Measurements from ENCODE around the gene IKZF3. TPM values are rescaled to one million over a fixed set of nuclear protein-coding genes. Genes with fewer than 3 reads are reported as not detected.

The IKZF3 gene
- total RNA-seq, 1 experiment from 2014 or later: 0.81 TPM

DNA sequence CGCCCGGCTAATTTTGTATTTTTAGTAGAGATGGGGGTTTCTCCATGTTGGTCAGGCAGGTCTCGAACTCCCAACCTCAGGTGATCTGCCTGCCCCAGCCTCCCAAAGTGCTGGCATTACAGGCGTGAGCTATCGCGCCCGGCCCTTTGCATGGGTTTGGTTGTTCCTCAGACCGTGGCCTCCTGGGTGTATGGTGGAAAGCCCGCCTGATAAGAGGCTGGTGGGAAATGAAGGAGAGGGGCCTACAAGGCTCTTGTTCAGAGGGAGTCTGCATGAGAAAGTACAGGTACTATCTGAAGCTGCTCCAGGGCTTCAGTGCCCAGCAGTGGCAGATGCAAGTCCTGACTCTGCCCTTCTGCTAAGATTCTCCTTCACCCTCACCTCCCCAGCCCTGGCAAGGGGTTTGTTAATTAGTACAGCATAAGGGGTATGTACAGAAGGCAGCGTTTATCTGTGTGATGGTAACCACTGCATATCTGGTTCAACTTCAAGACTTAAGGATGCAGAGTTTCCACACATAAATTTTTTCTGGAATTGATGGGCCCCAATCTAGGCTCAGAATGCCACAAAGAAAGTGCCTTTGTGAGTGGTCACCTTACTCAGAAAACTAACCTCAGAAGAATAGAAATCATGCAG, 102.1 kb downstream of the IKZF3 start (continued):
- TF ChIP-seq GTF2I (CRISPR knock-in tag; conservative IDR thresholded peaks at IDR 0.05) (no peak), ELF4 (CRISPR knock-in tag; IDR thresholded peaks at IDR 0.05; ENCODE audit: low read depth) (no peak), TP53 (CRISPR knock-in tag; IDR thresholded peaks at IDR 0.05) (no peak), RELA (CRISPR knock-in tag; IDR thresholded peaks at IDR 0.05; ENCODE audit: borderline replicate concordance) (no peak), JUN (CRISPR knock-in tag; IDR thresholded peaks at IDR 0.05) (no peak), FOXP1 (CRISPR knock-in tag; IDR thresholded peaks at IDR 0.05; ENCODE audit: borderline replicate concordance) (no peak), ZNF121 (CRISPR knock-in tag; IDR thresholded peaks at IDR 0.05) (no peak)
- TF ChIP-seq, protein P1, sequence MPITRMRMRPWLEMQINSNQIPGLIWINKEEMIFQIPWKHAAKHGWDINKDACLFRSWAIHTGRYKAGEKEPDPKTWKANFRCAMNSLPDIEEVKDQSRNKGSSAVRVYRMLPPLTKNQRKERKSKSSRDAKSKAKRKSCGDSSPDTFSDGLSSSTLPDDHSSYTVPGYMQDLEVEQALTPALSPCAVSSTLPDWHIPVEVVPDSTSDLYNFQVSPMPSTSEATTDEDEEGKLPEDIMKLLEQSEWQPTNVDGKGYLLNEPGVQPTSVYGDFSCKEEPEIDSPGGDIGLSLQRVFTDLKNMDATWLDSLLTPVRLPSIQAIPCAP (CRISPR knock-in tag; IDR thresholded peaks at IDR 0.05): no peak
- TF ChIP-seq, protein P2, sequence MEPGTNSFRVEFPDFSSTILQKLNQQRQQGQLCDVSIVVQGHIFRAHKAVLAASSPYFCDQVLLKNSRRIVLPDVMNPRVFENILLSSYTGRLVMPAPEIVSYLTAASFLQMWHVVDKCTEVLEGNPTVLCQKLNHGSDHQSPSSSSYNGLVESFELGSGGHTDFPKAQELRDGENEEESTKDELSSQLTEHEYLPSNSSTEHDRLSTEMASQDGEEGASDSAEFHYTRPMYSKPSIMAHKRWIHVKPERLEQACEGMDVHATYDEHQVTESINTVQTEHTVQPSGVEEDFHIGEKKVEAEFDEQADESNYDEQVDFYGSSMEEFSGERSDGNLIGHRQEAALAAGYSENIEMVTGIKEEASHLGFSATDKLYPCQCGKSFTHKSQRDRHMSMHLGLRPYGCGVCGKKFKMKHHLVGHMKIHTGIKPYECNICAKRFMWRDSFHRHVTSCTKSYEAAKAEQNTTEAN (CRISPR knock-in tag; IDR thresholded peaks at IDR 0.05): no peak
- TF ChIP-seq, protein P3, sequence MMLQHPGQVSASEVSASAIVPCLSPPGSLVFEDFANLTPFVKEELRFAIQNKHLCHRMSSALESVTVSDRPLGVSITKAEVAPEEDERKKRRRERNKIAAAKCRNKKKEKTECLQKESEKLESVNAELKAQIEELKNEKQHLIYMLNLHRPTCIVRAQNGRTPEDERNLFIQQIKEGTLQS (CRISPR knock-in tag; conservative IDR thresholded peaks at IDR 0.05): no peak

DNA sequence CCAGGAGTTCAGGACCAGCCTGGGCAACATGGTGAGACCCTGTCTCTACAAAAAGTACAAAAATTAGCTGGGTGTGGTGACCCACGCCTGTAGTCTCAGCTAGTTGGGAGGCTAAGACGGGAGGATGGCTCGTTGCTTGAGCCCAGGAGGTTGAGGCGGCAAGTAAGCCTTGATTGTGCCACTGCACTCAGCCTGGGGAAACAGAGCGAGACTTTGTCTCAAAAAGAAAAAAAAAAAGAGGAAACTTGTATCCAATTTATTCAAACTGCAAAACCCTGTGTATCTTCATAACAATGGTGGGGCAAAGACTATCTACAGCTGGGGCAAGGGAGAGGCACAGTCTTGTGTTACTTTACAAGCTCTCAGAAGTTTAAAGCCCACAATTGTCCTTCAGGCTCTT, 104.9 kb downstream of the IKZF3 start:
- ChIA-PET CTCF (interaction anchor here (0.7 to 2.6 kb wide), 5 partner anchors 29 to 212 kb away, joined by 3 to 11 read pairs (median 4); partner anchors contain the start of gene MIEN1), POLR2A (no interaction called here)
- Mint-ChIP-seq H3K27me3 (ENCODE audit: low read depth) (peaks cover 10% of the 10 kb centered on the region), H3K4me3 (no peak overlapping the region), H3K4me1 (peaks cover 15% of the 10 kb centered on the region), H3K27ac (no peak overlapping the region), H3K9me3 (no peaks in the 10 kb centered on the region), H3K36me3 (no peaks in the 10 kb centered on the region)
- ATAC-seq: no peak
- DNase-seq (ENCODE audit: low spot score): no peak
- no peak for TF ChIP-seq GTF2I (CRISPR knock-in tag; conservative IDR thresholded peaks at IDR 0.05)
- TF ChIP-seq IRF2 (CRISPR knock-in tag; IDR thresholded peaks at IDR 0.05; ENCODE audit: borderline replicate concordance, low read depth): no peak
- TF ChIP-seq, protein P4, sequence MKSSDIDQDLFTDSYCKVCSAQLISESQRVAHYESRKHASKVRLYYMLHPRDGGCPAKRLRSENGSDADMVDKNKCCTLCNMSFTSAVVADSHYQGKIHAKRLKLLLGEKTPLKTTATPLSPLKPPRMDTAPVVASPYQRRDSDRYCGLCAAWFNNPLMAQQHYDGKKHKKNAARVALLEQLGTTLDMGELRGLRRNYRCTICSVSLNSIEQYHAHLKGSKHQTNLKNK (CRISPR knock-in tag; IDR thresholded peaks at IDR 0.05): no peak
- TF ChIP-seq, protein P5, sequence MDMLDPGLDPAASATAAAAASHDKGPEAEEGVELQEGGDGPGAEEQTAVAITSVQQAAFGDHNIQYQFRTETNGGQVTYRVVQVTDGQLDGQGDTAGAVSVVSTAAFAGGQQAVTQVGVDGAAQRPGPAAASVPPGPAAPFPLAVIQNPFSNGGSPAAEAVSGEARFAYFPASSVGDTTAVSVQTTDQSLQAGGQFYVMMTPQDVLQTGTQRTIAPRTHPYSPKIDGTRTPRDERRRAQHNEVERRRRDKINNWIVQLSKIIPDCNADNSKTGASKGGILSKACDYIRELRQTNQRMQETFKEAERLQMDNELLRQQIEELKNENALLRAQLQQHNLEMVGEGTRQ (CRISPR knock-in tag; IDR thresholded peaks at IDR 0.05): no peak
- TF ChIP-seq, protein P6, sequence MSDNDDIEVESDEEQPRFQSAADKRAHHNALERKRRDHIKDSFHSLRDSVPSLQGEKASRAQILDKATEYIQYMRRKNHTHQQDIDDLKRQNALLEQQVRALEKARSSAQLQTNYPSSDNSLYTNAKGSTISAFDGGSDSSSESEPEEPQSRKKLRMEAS (CRISPR knock-in tag; IDR thresholded peaks at IDR 0.05): no peak
- TF ChIP-seq, protein P7, sequence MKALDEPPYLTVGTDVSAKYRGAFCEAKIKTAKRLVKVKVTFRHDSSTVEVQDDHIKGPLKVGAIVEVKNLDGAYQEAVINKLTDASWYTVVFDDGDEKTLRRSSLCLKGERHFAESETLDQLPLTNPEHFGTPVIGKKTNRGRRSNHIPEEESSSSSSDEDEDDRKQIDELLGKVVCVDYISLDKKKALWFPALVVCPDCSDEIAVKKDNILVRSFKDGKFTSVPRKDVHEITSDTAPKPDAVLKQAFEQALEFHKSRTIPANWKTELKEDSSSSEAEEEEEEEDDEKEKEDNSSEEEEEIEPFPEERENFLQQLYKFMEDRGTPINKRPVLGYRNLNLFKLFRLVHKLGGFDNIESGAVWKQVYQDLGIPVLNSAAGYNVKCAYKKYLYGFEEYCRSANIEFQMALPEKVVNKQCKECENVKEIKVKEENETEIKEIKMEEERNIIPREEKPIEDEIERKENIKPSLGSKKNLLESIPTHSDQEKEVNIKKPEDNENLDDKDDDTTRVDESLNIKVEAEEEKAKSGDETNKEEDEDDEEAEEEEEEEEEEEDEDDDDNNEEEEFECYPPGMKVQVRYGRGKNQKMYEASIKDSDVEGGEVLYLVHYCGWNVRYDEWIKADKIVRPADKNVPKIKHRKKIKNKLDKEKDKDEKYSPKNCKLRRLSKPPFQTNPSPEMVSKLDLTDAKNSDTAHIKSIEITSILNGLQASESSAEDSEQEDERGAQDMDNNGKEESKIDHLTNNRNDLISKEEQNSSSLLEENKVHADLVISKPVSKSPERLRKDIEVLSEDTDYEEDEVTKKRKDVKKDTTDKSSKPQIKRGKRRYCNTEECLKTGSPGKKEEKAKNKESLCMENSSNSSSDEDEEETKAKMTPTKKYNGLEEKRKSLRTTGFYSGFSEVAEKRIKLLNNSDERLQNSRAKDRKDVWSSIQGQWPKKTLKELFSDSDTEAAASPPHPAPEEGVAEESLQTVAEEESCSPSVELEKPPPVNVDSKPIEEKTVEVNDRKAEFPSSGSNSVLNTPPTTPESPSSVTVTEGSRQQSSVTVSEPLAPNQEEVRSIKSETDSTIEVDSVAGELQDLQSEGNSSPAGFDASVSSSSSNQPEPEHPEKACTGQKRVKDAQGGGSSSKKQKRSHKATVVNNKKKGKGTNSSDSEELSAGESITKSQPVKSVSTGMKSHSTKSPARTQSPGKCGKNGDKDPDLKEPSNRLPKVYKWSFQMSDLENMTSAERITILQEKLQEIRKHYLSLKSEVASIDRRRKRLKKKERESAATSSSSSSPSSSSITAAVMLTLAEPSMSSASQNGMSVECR (CRISPR knock-in tag; IDR thresholded peaks at IDR 0.05; ENCODE audit: borderline replicate concordance): no peak
- no peak for TF ChIP-seq NFYB (CRISPR knock-in tag; conservative IDR thresholded peaks at IDR 0.05; ENCODE audit: low read depth)
- no peak for TF ChIP-seq RELA (CRISPR knock-in tag; IDR thresholded peaks at IDR 0.05; ENCODE audit: borderline replicate concordance)
- TF ChIP-seq JUN (CRISPR knock-in tag; IDR thresholded peaks at IDR 0.05): no peak
- no peak for TF ChIP-seq SMAD3 (CRISPR knock-in tag; IDR thresholded peaks at IDR 0.05; ENCODE audit: borderline replicate concordance)
- no peak for TF ChIP-seq NFE2L1 (CRISPR knock-in tag; IDR thresholded peaks at IDR 0.05)
- TF ChIP-seq, protein P8, sequence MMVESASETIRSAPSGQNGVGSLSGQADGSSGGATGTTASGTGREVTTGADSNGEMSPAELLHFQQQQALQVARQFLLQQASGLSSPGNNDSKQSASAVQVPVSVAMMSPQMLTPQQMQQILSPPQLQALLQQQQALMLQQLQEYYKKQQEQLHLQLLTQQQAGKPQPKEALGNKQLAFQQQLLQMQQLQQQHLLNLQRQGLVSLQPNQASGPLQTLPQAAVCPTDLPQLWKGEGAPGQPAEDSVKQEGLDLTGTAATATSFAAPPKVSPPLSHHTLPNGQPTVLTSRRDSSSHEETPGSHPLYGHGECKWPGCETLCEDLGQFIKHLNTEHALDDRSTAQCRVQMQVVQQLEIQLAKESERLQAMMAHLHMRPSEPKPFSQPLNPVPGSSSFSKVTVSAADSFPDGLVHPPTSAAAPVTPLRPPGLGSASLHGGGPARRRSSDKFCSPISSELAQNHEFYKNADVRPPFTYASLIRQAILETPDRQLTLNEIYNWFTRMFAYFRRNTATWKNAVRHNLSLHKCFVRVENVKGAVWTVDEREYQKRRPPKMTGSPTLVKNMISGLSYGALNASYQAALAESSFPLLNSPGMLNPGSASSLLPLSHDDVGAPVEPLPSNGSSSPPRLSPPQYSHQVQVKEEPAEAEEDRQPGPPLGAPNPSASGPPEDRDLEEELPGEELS (CRISPR knock-in tag; IDR thresholded peaks at IDR 0.05): no peak
- TF ChIP-seq ZNF396 (CRISPR knock-in tag; IDR thresholded peaks at IDR 0.05; ENCODE audit: borderline replicate concordance): no peak
- TF ChIP-seq, protein P9, sequence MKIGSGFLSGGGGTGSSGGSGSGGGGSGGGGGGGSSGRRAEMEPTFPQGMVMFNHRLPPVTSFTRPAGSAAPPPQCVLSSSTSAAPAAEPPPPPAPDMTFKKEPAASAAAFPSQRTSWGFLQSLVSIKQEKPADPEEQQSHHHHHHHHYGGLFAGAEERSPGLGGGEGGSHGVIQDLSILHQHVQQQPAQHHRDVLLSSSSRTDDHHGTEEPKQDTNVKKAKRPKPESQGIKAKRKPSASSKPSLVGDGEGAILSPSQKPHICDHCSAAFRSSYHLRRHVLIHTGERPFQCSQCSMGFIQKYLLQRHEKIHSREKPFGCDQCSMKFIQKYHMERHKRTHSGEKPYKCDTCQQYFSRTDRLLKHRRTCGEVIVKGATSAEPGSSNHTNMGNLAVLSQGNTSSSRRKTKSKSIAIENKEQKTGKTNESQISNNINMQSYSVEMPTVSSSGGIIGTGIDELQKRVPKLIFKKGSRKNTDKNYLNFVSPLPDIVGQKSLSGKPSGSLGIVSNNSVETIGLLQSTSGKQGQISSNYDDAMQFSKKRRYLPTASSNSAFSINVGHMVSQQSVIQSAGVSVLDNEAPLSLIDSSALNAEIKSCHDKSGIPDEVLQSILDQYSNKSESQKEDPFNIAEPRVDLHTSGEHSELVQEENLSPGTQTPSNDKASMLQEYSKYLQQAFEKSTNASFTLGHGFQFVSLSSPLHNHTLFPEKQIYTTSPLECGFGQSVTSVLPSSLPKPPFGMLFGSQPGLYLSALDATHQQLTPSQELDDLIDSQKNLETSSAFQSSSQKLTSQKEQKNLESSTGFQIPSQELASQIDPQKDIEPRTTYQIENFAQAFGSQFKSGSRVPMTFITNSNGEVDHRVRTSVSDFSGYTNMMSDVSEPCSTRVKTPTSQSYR (CRISPR knock-in tag; IDR thresholded peaks at IDR 0.05): no peak
- TF ChIP-seq, protein P1 (CRISPR knock-in tag; IDR thresholded peaks at IDR 0.05): no peak
- TF ChIP-seq ZNF121 (CRISPR knock-in tag; IDR thresholded peaks at IDR 0.05): no peak
